Ramos (cell line): ENCODE results near the gene TAF13.
"Not testable (repeated sequence)": the region's sequence is repeated elsewhere in the genome, so short reads cannot be mapped to it uniquely, and the experiment has no call there.

Source experiments
- in situ Hi-C: fragments of 300-500 bp; cut with MboI; formaldehyde crosslinking; loops from one replicate; pipeline ENCODE4 v1.14.3; 2022; ENCODE audit warnings: low sequenced_read_pairs; ENCODE audit not compliant: unreplicated experiment

TAF13 gene

DNA sequence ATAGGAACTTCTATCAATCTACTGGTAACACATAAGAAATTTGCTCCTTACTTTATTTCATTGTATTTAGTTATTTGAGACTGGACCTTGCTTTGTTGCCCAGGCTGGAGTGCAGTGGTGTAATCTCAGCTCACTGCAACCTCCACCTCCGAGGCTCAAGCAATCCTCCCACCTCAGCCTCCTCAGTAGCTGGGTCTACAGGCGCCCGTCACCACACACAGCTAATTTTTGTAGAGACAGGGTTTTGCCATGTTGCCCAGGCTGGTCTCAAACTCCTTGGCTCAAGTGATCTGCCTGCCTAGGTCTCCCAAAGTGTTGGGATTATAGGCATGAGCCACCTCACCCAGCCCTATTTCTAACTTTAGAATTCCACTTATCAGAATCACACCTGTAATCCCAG is 23.7 kb downstream of the TAF13 start:
- in situ Hi-C loops, result not testable (repeated sequence)

DNA sequence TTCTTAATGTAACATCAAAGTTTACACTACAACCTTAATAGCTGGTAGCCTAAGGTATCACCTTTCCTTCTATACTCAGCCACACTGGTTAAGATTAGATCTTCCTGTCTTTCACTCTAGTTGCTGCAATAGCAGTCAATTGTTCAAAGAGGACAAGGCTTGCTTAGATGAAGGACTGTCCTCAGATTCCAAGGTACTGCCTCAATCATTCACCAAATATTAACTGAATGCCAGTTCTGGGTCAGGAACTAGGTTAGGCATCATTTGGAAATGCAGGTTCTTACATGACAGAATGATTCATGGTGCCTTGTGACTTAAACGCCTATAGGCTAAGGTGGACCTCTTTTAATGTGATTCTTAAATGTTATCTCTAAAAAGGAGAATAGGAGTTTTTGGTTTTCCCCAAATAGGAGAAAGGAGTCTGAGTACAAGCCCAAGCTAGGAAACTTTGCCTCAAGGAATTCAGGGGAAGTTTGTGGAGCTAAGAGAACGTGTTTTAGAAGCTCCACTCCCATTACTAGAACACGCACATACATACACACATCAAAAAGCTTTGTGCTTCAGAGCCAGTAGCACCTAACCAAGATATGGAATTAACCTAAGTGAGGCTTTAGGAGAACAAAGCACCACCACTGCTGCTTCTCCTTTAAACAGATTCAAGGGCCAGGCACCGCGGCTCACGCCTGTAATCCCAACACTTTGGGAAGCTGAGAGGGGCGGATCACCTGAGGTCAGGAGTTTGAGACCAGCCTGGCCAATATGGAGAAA is 25.4 kb downstream of the TAF13 start:
- in situ Hi-C loops, result no loop called here

DNA sequence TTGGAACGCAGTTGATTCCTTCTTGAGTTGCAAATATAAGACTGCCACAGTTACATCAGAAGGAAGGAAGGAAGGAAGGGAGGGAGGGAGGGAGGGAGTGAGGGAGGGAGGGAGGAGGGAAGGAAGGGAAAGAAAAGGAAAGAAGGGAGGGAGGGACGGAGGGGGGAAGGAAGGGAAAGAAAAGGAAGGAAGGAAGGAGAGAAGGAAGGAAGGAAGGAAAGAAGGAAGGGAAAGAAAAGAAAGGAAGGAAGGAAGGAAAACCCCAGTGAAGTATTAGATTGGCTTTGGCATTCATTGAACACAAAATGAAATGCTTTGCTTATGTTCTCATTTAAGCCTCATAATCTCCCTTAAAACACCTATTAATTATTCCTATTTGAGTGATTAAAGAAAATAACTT is 27.5 kb downstream of the TAF13 start:
- in situ Hi-C loops, result no loop called here

DNA sequence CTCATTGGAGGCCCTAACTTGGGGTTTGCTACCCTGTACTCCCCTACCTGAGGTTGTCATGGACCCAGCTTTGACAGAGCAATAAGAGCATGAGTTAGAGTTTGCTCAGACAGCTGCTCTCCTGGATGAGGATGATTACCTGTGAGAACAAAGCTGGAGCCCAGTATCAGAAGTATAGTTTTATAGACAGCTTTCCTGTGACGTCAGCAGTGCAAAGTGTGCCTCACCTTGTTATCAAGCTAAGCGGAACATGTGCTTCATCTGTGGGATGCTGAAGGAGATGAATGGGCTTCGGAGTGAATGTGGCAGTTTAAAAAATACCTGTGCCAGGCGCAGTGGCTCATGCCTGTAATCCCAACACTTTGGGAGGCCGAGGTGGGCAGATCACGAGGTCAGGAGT is 28.5 kb downstream of the TAF13 start:
- in situ Hi-C loops, result no loop called here

DNA sequence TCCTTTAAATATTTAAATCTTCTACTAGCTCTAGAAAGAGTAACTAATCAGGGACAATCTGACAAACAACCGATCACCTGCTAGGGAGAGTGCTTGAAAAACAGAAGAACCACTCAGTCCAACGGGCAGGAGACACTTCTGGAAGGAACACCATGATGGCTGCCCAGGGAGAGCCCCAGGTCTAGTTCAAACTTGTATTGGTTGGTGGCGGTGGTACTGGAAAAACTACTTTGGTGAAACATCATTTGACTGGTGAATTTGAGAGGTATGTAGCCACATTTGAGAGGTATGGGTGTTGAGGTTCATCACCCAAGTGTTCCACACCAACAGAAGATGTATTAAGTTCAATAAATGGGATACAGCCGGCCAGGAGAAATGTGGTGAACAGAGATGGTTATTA is 29.1 kb downstream of the TAF13 start:
- in situ Hi-C loops, result no loop called here

DNA sequence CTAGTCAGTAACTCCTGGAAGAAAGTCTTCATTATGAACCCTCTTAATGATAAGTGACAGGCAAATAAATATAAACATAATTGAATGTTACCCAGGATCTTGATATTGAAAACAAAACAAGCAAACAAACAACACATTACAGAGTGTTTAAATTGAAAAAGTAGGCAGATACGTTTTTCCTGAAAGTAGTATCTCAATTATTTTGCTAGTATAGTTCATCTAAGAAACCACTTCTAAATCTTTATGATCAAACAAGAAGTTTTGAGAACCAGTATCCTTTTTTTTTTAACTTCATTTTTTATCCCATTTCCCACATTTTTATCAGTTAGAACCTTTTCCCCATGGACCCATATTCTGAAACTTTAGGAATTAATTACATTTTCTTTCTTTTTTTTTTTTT is 30.2 kb downstream of the TAF13 start:
- in situ Hi-C loops, result no loop called here

DNA sequence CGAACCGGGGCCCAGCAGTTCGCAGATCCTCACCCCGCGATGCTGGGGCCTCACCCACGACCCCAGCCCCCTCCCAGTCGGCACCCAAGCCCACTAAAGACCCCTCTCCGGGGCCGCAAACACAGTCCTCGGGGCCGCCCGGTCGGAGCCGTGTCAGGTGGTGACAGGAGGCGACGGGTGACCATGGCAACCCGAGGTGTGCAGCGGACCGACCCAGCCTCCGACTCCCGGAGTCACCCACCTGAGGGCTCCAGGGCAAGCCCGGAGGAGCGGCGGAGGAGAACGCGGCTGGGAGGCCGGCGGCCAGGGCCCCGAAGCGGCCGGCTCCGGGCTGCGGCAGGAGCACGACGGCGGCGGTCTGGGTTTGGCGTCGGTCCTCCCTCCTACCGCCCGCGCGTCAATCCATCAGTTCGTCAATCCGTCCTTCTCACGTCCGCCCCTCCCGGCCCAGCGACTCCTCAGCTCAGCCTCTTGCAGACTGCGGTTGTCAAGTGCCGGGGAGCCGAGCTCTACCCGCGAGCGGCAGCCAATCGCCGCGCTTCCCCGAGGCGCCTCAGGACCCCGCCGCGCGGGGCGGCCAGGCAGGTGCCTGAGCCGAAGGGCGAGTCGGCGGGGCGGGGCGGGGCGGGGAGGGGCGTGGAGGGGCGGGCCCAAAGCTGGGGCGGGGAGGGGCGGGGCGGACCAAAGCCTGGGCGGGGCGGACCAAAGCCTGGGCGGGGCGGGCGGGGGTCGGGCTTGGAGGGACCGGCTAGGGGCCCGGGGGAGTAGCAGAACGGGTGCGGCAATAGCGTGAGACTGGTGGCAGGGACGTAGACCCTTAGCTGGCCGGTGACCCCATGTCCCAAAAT is 34.0 kb downstream of the TAF13 start, which contains the start of gene WDR47:
TSS of gene WDR47 (minus strand) at position 482 of the 848 bp plus-strand sequence. CDS start 18,590 bp downstream, outside the sequence.
- in situ Hi-C loops, result no loop called here

DNA sequence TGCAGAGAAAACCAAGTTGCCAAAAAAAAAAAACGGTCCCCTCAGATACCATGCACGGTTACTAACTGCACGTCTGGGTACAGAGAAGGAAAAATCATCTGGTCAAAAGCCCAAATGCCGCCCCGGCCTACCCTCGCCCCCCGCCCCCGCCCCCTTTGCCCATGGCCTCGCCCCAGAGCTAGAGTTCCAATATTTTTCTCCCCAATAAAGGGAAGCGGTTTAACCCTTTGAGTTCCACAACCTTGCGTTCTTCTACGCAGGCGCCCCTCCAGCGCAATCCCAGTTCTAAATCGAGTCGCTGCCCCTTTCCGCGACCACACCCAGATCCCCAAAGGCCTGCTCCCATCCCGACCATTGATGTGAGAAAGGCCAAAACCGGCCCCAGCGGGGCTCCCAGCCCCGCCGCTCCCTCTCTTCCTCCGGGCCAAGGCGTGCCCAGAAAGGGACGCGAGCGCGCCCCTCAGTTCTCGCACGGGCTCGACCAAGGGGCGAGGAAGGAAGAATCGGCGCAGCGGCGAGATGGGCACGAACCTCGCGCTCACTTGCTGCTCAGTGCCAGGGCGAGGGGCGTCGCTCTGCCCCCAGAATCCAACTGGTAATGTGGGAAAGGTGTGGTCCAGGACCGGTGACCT is 34.7 kb downstream of the TAF13 start:
- in situ Hi-C loops, result no loop called here

DNA sequence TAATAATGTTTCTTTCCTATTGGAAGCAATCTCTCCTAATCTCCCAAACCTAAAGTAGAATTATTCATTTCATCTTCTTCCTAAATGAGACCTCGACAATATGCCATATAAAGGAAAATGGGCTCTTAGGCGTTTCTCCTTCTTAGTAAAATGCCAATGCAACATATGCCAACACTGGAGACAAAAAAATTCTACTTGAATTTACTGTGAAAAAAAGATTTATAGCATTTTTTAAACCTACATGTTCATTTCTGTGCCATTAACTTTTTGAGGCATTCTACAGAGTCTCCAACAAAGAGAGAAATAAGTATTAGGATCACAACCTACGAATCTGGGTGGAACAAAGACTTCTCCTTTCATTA is 35.2 kb downstream of the TAF13 start:
- in situ Hi-C loops, result no loop called here

DNA sequence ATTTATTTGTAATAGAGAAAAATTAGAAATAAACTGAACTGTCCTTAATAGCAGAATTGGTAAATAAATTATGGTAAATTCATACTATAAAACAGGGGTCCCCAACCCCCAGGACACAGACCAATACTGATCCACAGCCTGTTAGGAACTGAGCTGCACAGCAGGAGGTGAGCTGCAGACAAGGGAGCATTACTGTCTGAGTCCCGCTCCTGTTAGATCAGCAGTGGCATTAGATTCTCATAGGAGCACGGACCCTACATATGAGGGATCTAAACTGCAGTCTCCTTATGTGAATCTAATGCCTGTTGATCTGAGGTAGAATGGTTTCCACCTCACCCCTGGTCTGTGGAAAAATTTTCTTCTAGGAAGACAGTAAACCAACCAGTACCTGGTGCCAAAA is 41.4 kb downstream of the TAF13 start:
- in situ Hi-C loops, result no loop called here

DNA sequence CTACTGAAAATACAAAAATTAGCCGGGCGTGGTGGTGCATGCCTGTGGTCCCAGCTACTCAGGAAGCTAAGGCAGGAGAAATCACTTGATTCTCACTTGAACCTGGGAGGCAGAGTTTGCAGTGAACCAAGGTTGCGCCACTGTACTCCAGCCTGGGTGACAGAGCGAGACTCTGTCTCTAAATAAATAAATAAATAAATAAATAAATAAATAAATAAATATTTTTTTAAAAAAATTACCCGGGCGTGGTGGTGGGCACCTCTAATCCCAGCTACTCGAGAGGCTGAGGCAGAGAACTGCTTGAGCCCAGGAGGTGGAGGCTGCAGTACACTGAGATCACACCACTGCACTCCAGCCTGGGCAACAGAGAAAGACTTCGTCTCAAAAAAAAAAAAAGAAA is 46.3 kb downstream of the TAF13 start:
- in situ Hi-C loops, result not testable (repeated sequence)

DNA sequence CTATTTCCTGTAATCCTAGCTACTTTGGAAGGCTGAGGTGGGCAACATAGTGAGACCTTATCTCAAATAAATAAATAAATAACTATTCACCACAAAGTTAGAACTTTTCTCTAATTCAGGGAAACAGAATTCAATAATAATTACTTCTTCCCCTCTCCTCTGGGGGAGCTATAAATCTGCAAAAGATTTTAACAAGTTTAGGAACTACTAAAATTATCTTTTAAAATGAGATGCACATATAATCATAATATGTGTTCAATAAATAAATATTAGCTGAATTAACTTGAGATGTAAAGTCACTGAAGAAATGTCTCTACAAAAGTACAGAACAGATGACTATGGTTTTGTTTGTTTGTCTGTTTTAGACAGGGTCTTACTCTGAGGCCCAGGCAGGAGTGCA is 48.0 kb downstream of the TAF13 start:
- in situ Hi-C loops, result no loop called here

DNA sequence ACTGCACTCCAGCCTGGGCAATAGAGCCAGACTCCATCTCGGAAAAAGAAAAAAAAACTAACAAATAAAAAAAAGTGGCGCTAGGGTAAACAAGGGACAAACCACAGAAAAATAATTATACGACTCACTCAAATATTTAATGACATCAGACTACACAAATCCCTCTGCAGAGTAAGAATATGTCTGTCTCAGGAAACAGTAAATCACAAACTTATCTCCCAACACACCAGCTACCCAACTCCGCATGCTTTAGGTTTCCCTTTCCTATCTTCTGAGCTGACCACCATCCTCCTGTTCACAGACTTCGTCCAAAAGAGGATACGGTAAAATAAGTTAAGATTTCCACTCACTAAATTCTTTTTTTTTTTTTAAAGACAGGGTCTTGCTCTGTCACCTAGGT is 50.1 kb downstream of the TAF13 start:
- in situ Hi-C loops, result no loop called here

DNA sequence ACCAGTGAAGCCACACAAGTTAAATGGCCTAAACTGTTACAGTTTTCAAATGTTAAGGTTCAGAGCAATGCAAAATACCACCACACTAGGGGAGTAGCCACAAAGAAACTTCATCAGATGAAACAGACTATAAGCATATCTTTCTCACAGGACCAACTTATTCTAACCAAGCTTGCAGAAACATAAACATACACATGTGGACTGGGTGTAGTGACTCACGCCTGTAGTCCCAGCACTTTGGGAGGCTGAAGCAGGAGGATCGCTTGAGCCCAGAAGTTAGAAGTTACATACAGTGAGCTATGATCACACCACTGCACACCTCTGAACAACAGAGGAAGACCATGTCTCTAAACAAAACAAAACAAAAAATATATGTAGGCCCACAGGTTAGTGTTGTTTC is 51.2 kb downstream of the TAF13 start:
- in situ Hi-C loops, result no loop called here

DNA sequence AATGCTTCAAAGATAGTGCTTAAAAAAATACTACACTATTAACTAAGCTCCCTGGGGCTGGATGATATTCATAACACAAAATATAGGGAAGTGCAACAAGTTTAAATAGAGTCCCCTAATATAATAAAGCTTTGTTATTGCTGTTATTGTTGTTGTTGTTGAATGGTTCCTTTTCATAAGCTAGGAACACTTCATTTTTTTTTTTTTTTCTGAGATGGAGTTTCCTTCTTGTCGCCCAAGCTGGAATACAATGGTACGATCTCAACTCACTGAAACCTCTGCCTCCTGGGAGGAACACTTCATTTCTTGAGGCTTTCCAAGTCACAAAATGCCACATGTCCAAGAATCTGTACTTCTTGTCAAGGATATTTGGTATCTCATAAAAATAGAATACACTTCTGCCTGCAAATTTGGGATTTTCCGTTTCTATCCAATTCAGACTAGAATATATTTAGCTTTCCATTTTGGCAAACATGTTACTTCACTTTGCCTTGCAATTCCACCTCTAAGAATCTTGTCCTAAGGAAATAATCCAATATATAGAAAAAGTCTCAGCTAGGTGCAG is 55.0 kb downstream of the TAF13 start:
- in situ Hi-C loops, result no loop called here

DNA sequence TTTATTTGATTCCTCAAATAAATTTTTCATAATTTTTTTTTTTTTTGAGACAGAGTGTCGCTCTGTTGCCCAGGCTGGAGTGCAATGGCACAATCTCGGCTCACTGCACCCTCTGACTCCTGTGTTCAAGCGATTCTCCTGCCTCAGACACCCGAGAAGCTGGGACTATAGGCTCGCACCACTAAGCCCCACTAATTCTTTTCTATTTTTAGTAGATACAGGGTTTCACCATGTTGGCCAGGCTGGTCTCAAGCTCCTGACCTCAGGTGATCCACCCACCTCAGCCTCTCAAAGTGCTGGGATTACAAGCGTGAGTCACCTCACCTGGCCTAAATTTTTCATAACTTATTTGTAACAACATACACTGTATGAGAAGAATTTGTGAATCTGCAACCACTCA is 58.1 kb downstream of the TAF13 start:
- in situ Hi-C loops, result not testable (repeated sequence)

DNA sequence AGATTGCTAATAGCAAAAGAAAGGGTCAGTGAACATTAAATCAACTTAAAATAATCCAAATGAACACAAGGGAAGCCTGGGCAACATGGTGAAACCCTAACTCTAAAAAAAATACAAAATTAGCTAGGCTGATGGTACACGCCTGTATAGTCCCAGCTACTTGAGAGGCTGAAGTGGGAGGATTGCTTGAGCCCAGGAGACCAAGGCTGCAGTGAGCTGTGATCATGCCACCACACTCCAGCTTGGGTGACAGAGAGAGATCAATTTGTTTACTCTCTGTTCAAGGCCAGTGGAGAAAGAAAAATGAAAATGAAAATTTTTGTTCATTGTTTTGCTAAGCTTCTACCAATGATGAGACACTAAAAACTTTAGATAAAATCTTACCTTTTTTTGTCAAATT is 58.7 kb downstream of the TAF13 start:
- in situ Hi-C loops, result no loop called here
